ENCODE results near the gene MAP2K6.

- TF ChIP-seq BHLHE40 (IDR thresholded peaks at IDR 0.05; ENCODE audit: borderline replicate concordance) (no peak), SUZ12 (IDR thresholded peaks at IDR 0.05) (no peak), NFRKB (IDR thresholded peaks at IDR 0.05) (no peak), HDGF (IDR thresholded peaks at IDR 0.05; ENCODE audit: borderline replicate concordance) (no peak), CTBP1 (IDR thresholded peaks at IDR 0.05; ENCODE audit: borderline replicate concordance) (no peak)
Observed at GRCh38 chr17:69460963-69461922, 46.7 kb downstream of the MAP2K6 start.
